Stimulated activated CD4-positive, alpha-beta T cell treated with anti-CD3 and anti-CD28 coated beads, Interleukin-1b, Interleukin-23, amount 100 ng/mL, for 1 hour (primary cell): Measurements from ENCODE around the gene NBPF1.
A peak's percentile ranks its signal among the peaks of the same experiment; 100 is the strongest.
"Not testable (repeated sequence)": the region's sequence is repeated elsewhere in the genome, so short reads cannot be mapped to it uniquely, and the experiment has no call there.

Source experiments
- DNase-seq, 2 donors: peaks; one replicate each; pipeline ENCODE4 v3.0.0-alpha.2; 2020; ENCODE audit warnings: low read depth in 2 of 2

NBPF1 gene

DNA sequence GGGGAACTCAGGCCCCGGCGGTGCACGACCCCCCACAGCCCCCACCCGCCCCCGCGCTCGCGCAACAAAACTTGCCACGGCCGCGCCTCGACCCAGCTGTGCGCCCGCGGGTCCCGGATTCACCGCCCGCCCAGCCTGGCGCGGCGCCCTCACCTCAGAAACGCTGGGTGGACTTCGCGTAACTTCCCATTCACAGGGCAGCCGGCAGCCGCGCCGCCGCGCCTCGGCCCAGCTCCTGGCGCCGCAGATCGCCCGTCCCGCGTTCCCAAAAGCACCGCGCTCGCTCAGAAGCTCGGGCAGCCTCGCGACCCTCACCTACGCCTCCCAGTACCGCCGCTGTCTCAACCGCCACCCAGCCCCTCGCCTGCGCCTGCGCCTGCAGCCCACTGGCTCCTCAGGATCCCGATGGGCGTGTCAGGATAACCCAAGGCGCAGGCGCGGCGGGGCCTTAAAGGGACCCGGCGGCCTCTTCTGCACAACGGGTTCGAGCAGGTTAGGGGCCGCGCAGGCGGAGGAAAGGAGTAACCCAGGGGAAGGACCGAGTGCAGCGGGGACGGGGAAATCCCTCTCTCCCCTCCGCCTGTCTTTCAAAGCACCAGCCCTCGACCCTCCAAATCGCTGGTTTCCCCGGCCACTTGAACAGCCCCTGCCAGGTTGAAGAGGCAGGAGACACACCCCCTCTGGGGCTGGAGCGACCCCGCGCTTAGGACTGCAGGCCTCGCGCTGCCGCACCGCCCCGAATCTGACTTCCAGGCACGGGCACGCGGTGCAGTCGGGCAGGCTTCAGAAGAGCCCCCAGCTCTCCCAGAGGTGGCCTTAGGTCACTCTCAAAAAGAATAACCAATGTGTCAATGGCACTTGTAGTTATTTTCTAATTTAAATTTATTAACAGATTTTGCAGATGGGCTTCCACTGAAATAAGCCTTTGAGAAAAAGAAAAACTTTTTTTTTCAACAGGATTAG, at the start of gene NBPF1:
TSS of gene NBPF1 (minus strand) at position 380 of the 963 bp plus-strand sequence.
- DNase-seq = peak; percentile 60 to 93

DNA sequence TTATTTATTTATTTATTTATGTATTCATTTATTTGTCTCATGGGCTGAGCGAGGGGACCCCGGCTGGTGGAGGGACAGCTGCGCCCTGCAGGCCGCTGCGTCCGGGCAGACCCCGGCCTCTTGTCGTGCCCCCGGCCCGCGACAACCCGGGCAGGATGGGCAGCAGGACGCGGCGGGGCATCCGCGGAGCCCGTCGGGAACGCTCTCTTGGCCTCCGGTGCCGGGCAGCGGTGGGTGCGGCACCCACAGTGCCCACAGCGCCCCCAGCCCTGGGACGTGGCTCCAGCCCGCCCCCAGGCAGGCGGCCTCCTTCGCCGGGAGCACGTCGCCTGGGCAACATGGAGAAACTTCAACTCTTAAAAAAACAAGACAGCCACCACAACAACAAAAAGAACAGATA, 44.9 kb upstream of the NBPF1 start:
- DNase-seq = not testable (repeated sequence)

DNA sequence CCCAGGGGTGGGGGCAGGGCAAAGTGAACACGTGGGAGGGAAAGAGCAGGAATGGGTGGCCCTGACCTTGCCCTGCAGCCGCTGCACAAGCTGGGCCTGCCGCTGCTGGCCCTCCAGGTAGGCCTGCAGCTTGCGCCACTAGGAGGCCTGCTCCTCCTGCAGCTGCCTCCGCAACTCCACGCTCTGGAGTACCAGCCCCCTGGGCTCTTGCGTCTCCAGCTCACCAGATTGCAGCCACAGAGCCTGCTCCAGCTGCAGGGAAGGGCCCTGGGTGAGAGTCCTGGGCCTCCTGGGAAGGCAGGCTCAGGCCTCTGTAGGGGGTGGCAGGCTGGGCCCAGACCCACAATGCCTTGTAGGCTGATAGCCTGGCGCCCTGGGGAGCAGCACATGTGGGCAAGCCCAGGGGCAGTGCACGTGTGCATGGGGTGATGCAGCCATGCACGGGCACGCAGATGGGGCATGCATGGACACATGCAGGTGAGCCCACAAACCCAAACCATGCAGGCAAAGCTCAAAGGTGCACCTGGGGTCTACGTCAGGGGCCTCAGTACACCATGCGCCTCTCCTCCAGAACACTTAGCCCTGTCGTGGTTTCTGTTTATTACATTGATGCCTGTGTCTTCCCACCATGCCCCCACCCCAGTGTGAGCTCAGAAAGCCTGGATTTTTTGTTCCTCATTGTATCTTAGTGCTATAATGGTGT, 43.8 kb upstream of the NBPF1 start:
- not testable (repeated sequence) for DNase-seq

DNA sequence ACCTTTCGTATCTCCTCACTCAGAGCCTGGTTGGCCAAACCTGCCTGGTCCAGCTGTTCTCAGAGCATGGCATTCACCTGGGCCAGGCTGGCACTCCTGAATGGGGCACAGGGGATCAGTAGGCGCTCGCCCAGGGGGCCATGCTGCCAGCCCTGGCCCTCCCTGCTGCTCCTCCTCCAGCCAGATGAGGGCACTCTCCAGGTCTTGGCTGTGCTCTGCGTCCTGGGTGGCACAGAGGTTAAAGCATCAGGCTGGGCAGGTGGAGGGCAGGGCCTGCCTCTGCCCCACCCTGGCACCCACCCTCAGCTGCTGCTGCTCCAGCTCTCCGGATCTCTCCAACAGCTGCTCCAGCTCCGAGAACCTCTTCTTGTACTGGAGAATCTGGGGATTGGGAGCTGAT, 43.2 kb upstream of the NBPF1 start:
- not testable (repeated sequence) for DNase-seq

DNA sequence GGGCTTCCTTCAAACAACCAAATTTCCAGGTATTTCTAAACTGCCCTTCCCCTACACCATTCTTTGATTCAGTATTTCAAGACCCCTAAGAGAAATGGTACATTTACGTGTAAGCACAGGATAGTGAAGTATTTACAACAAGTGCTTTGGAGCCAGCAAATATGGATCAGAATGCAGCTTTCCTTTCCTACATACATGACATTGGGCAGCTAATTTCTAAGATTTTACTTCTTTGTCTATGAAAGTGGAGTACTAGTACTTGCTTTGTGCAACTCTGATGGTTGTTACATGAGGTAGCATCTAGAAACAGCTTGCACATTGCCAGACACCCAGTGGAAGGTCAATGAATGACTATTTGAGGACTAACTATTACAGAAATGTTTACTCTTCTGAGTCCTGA, 38.2 kb upstream of the NBPF1 start:
- DNase-seq = not testable (repeated sequence)

DNA sequence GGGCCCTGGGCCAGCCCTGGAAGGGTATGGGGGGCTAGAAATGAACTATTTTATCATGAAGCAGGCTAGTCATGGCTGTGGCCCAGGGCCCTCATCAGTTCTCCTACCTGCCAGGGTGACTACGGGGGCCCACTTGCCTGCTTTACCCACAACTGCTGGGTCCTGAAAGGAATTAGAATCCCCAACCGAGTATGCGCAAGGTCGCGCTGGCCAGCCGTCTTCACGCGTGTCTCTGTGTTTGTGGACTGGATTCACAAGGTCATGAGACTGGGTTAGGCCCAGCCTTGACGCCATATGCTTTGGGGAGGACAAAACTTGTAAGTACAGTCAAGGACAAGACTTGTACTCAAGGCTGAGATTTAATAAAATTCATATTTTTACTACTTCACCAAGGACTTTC, 36.6 kb upstream of the NBPF1 start:
- DNase-seq = not testable (repeated sequence)

DNA sequence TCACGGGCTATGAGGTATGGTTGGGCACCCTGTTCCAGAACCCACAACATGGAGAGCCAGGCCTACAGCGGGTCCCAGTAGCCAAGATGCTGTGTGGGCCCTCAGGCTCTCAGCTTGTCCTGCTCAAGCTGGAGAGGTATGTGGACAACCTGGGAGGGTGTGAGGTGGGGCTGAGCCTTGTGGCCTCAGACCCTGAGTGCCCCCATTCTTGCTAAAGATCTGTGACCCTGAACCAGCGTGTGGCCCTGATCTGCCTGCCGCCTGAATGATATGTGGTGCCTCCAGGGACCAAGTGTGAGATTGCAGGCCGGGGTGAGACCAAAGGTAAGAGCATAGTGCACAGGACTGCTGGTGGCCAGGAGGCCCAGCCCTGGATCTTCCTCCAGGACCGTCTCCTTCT, 36.0 kb upstream of the NBPF1 start:
- DNase-seq = not testable (repeated sequence)

DNA sequence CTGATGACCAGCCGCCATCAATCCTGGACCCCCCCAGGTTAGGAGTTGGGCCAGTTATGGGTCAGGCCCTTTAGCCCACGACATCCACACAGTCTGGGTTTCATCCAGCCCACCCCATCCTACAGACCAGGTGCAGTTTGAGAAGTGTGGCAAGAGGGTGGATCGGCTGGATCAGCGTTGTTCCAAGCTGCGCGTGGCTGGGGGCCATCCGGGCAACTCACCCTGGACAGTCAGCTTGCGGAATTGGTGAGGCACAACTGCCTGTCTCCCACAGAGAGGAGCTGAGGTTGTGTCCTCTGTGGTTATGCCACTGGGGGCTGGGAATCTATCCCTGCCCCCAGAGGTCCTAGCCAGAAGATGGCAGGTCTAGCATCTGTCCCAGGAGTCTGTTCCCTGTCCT, 35.4 kb upstream of the NBPF1 start:
- DNase-seq = not testable (repeated sequence)

DNA sequence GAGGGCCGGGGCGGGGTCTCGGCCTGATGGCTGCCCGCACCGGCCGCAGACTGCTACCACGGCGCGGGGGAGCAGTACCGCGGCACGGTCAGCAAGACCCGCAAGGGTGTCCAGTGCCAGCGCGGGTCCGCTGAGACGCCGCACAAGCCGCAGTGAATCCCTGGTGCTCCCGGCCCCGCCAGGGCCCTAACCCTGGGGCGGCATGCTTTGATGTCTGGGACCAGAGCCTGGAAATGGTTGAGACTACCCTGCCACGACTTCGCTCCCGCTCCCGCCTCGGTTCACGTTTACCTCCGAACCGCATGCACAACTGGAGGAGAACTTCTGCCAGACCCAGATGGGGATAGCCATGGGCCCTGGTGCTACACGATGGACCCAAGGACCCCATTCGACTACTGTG, 34.9 kb upstream of the NBPF1 start:
- not testable (repeated sequence) for DNase-seq

DNA sequence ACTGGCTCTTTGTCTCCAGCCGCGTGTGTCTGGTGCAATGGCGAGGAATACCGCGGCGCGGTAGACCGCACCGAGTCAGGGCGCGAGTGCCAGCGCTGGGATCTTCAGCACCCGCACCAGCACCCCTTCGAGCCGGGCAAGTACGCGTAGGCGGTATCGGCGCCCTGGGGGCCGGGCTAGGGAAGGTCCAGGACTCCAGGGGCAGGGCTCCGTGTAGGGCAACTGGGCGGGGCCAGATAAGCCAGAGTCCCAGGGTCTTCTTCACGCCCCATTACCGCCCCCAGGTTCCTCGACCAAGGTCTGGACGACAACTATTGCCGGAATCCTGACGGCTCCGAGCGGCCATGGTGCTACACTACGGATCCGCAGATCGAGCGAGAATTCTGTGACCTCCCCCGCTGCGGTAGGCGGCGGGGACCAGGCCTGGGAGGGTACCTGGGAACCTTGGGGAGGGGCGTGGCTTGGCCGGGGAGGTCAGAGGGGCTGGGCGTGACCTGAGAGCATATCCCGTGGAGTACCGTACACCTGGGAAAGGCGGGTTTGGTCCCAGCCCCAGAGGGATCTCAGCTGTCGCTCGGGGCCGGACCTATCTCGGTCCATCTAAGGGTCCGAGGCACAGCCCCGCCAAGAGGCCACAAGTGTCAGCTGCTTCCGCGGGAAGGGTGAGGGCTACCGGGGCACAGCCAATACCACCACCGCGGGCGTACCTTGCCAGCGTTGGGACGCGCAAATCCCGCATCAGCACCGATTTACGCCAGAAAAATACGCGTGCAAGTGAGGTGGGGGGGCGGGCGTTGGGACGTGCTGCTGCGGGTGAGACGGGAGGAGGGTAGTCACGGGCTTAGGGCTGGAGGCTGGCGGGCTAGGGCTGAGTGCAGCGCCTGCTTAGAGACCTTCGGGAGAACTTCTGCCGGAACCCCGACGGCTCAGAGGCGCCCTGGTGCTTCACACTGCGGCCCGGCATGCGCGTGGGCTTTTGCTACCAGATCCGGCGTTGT, 34.1 kb upstream of the NBPF1 start:
- DNase-seq = not testable (repeated sequence)

DNA sequence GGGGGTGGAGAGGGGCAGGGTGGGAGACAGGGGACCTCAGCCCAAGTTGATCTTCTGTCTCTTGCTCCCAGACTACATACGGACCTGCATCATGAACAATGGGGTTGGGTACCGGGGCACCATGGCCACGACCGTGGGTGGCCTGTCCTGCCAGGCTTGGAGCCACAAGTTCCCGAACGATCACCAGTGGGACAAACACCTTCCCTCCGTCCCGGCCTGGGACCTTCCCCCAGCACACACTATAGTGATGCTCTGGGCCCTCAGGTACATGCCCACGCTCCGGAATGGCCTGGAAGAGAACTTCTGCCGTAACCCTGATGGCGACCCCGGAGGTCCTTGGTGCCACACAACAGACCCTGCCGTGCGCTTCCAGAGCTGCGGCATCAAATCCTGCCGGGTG, 33.4 kb upstream of the NBPF1 start:
- DNase-seq = not testable (repeated sequence)

DNA sequence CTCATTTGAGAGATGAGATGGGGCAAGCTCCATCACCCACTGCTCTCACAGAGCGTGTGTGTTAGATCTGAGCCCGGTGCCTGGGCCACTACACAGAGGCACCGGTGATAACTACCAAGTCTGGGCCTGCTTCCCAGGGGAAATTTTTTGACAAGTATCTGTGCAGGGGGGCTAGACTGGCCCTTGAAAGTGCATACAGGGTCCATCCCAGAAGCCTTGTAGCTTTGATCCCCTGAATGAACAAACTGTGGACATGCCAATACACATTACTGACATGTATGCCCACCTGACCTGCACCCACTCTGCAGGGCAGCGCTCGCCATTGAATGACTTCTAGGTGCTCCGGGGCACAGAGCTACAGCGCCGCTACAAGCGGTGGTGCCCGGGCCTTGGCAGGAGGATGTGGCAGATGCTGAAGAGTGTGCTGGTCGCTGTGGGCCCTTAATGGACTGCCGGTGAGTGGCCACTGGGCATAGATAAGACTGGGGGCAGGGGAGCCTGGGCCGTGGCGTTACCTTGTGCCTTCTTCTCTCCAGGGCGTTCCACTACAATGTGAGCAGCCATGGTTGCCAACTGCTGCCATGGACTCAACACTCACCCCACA, 32.8 kb upstream of the NBPF1 start:
- not testable (repeated sequence) for DNase-seq

DNA sequence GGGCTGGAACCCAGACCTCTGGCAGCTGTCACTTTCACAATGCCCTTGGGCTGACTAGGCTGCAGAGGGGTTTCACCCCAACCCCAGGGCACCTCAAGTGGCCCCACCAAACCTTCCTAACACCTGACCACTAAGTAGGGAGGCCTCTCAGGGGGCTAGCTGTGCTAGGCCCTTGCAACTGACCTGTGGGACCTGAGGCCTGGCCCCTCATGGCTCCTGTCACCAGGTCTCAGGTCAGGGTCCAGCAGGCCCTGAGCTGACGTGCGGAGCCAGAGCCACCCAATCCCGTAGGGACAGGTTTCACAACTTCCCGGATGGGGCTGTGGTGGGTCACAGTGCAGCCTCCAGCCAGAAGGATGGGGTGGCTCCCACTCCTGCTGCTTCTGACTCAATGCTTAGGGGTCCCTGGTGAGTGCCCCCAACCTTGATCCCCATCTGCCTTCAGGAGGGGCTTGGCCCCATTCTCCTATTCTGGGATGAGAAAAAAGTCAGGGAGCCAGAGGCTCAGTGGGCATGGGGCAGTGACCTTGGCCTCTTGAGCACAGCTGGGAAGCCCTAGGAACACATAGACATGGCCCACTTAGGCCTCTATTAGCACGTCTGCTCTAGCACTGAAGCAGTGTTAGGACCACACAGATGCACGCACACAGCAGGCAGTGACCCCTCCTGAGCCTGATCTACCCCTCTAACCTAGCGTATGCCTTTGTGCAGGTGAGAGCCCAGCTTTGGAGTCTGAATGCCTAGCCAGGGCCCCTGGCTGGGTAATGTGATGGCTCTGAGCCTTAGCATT, 32.1 kb upstream of the NBPF1 start:
- not testable (repeated sequence) for DNase-seq

DNA sequence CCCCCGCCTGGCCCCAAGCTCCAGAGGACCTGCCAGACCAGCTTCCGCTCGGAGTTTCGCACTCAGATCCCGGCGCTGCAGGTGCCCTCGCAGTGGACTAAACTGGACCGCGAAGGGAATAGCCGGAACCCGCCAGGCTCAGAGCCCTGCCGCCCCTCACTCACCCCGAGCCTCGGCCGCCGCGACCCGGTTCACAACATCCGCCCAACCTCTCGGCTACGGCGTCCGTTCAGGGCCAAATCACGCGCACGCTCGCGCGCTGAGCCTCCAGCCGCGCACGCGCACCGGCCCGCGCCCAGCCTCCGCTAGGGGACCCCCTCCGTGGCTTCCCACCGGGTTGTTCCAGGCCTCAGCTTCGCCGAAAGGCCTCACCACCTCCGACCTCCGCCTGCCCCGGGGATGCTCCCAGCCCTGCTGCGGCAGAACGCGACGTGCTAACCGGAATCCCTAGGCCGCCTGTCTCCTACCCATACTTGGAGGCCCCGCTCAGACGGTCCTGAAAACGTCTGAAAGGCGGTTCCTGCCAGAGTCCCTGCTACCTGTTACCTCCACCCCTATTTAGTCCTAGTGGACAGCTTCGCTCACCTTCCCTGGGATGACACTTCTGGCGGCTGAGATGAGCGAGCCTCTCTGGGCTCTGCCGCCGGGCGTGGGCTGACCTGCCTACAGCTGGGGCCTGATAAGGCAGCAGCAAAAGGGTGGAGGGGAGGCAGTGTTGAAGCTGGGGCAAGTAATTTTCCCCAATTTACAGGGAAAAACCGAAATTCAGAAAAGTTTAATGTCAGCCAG, 31.3 kb upstream of the NBPF1 start:
- peak; percentile 89 to 100 for DNase-seq

DNA sequence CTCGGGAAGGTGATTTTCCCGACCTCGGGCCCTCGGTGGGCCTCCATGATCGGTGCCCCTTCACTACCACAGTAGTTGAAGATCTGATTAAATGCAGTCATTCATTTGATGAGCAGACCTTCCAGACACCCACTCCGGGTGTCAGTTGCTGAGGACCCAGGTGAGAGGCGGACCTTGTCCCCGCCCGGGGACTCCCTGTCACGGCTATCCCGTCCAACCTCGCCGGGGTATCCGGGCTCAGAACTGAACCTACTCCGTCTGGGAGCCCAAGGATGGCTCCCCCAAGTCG, 30.8 kb upstream of the NBPF1 start:
- no peak for DNase-seq

DNA sequence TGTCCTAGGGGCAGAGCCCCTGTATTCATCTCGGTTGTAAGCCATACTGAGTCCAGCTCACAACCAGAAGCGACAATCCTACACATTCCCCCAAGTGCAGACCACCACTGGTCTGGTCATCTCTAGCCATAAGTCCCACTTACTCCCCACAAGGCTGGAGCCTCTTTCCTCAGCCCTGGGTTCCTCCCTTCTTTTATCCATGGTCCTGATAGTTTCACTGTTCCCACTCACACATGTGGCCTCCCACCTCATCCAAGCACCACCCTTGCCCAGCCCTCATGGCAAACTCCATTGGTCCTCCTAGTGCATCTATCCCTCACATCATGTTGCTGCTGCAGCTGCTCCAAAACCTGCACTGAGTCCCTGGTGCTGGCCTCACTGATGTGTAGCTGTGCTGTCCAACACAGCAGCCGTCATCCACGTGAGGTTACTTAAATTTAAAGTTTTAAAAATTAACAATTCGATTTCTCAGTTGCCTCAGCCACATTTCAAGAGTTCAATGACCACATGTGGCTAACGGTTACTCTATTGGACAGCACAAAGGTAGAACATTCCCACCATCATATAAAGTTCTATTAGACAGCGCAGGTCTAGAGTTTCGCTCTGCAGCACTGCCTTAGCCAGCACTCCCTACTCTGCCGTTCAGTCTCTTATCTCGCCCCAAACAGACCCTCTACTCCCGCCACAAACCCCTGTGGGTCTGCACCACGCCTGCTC, 30.3 kb upstream of the NBPF1 start:
- DNase-seq = not testable (repeated sequence)

DNA sequence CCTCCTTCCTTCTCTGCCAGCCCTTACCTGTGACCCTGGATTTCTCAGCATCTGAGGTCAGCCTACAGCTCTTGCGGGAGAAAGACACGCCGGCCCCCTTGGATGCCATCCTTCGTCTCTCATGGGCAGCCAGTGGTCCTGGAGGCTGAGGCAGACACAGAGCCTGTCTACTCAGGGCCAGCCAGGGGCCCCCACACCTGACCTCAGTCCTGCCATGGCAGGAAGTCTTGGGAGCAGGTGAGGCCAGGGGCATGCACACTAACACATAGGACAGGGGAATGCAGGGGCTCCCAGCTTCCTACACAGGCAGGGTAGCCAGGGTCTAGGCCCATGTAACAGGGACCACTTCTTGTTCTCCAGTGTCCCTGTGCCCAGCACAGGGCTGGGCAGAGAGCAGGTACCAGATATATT, 29.6 kb upstream of the NBPF1 start:
- not testable (repeated sequence) for DNase-seq

DNA sequence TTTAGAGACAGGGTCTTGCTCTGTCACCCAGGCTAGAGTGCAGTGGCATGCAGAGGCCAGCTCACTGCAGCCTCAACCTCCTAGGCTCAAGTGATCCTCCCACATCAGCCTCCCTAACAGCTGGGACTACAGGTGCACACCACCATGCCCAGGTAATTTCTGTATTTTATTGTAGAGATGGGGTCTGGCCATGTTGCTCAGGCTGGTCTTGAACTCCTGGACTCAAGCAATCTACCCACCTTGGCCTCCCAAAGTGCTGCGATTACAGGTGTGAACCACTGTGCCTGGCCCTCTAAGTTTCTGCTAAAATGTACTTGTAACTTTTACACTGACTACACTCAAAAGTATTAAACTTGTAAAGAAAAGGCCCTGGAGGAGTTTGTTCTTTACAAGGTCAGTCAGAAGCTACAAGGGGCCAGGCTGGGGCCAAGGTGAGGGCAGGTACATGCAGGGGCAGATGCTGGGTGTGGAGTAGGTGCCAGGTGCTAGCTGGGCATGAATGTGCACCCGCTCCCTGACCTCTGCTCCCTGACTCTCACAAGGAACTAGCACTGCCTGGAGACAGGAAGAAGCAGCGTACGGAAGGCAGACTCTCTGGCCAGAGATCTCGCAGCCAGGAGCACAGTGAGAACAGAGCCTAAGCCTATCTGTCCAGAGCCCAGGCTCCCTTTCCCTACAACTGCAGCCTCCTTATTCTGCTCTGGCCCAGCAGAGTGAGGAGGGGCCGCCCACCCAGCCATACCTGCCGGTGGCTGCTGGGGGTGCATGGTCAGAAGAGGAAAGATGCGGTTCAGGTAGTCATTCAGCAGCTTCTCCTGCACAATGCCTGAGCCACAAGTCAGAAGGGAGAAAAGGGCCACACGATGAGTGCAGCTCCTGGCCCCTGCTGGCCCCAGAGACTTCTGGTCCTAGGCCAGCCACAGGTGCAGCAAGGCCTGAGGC, 28.9 kb upstream of the NBPF1 start:
- DNase-seq = not testable (repeated sequence)
